NCI-H2171 treated with DMSO at 0.1 percent for 48 hours (cell line): ENCODE measurements around the gene KRT13.

Source experiments
- DNase-seq: peaks from one replicate; lab custom pipeline; 2025; lab: John Stamatoyannopoulos, UW

The KRT13 gene

DNA sequence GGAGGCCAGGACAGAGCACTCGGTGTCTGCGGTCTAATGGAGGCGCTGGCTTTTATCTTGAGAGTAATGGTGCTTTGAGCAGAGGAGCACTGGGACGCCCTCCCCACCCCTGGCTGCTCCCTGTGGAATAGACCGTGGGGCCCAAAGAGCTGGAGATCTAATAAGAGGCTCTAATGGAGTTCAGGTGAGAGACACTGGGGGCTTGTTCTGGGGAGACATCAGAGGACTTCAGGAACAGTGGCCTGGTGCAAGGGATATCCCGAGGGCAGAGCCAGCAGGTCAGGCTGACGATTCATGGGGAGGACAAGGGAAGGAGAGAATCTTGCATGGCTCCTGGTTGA is 32.2 kb upstream of the KRT13 start:
- no peak for DNase-seq

DNA sequence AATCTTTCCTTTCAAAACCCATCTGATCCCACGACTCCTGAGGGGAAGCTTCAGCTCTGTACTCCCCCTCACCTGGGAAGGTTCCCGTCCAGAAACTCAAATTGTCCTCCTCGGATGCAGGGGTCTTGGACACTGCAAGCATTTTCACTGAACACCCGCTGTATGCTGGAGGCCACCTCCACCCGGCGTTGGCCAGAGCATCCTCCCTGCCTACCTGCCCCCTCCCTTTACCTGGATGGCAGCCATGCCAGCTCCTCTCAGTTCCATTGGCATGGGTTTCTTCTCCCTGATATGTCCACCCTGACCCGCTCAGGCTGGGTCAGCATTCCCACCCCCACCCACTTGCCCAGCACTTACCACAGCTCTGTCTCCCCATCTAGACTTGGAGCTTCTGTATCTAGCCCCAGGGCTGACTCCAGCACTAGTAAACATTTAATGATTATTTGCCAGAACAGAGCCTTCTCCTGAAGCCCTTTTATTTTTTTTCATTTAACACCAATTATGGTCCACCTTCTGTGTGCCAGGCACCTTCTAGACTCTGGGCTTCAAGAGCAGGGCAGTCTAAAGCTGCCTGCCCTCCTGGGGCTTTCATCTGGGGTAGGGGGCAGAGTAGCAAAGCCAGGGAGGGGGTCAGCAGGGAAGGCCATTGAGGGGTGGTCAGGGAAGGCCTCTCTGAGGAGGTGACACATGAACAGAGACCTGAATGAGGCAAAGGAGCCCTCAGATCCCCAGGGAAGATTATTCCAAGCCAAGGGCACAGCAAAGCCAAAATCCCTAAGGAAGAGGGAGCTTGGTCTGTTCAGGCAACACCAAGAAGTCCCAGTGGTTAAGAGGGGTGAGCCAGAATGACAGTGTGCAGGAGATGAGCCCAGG is 31.6 kb upstream of the KRT13 start:
- DNase-seq = no peak

DNA sequence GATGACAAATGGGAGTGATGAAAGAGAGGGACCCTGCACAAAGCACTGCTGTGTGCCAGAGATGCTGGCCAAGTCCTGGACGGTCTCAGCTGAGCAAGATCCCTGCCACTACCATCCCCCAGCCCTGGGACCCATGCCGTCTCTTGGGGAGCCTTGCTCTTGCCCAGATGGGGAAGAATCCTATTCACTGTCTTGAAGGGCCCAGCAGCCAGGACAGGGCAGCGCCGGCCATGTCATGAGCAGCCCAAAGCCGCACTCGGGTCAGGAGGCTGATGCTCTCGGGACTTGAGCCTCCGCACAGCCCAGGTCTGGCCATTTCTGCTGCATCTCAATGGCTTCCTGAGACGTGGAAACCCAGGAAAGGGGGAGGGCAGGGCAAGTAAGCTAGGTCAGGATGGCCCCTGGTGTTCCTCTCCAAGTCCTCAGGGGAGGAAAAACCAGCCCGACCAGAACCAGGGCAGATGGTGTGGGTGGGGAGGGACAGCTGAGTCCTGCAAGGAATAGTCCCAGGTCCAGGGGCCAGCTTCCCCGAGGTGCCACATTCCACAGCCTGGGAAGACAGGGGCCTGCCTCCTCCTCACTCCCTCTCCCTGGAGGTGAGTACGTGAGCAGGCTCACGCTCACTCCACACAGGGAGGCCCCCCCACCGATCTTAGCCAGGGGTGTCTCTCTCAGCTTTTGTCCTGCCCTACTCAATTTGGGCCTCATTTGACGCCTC is 30.5 kb upstream of the KRT13 start:
- DNase-seq = no peak

DNA sequence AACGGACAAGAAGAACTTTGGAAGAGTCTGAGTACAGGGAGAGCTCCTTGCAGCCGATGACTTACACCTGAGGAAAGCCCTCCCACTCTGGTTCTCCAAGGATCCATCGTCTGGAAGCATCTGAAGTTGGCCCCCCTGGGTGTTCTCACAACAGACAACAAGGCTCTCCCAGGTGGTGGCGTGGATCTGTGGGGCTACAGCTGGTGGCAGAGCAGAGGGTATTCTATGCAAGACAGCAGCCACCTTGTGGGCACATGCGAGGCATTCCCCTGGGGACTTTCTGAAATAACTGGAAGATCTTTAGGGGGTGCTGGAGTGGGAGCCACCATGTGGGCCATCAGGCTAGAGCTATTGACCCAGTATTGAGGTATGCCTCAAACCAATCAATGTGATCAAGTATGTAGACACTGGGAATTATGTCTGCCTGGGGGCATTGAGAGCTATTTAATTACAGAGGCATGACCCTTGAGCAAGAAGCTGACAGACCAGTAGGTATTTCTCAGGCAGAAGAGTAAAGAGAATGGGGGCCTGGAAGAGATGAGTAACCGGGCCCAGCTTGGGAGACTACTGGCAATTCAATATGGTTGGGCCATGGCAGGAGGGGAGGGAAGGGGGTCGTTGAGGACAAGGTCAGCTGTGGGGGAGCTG is 29.6 kb upstream of the KRT13 start:
- peak; percentile 12 for DNase-seq

DNA sequence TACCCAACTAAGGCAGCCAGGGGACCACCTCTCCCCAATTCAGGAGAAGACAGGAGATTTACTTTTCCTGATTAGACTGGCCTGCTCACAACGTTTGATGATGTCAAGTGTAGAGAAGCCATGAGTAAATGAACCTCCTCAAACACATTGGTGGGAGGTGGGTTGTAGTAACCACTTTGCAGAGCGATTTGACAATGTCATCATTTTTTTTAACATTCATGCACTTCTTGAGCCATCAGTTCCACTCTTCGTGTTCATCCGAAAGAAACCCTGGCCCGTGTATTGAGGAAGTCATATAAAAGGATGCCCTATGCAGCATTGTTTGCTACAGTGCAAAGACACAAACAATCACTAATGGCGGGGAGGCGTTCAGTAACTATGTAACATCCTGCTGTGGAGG is 28.2 kb upstream of the KRT13 start:
- DNase-seq = no peak

DNA sequence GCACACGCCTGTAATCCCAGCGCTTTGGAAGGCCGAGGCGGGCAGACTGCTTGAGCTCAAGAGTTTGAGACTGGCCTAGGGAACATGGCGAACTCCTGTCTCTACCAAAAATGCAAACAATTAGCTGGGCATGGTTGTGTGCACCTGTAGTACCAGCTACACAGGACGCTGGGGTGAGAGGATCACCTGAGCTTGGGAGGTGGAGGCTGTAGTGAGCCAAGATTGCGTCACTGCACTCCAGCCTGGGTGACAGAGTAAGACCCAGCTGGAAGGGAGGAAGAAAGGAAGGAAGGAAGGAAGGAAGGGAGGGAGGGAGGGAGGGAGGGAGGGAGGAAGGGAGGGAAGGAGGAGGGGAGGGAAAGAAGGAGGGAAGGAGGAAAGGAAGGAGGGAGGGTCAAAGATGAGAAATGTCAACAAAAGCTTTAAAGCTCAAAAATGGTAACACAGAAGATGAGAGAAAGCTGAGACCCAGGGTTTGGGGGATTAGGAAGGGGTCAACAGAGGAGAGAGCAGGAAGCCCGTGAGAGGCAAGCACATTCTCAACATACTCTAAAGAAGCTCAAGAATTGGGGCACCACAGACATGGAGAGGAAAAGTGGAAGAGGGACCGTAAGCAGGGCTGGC is 27.6 kb upstream of the KRT13 start:
- DNase-seq = no peak

DNA sequence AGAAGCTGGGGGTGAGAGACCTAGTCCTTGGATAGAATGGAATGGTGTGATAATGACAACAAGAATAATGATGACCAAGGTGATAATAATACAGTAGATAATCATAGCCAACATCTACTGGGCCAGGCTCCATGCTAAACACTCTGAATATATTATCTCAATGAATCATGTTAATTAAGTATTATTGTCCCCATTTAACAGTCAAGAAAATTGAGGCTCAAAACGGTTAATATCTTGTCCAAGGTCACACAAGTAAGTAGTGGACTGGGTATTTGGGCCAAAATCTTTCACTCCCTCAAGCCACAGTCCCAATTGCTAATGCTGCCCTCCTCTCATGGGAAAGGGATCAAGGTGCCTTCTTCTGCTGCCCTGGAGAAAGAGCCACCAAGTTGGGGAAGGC is 26.6 kb upstream of the KRT13 start:
- DNase-seq = no peak

DNA sequence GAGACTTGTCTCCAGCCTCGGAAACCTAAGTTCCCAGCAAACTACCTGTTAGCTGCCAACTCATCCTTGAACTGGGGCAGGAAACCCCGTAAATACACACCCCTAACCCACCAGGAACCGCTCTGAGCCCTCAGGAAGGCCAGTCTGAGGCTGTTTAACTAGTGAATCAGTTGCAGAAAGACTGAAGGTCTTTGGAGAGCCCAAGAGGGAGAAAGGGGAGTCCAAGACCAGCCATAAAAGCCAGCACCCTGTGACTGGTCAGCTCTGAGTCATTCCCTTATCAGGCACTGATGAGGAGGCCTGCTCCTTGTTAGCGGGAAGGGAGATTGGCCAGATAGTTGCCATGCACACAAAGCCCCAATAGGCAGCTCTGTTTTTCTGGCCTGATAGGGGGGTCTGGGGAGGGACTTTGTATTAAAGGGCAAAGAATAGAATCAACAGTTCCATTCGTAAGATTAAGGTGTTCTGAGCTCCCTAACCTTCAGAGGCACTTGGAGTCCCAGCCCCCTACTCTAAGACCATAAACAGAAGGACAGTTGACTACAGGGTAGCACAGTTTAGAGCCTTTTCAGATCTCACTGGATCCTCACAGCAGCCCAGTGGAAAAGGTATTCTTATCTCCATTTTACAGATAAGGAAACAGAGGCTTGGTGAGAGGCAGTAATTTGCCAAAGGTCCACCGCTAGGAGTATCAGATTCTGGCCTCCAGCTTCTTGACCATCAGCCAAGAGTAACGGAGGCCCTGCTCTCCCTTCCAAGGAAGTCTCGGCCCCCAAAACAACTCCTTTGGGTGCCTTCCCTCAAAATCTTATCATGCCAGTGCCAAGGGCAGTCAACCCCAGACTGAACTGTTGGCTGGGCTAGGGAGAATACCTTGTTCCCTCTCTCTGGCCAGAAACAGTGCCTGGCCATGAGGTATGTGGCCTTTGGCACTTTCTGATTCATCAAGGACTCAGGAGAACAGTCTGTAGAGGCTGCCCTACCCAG is 24.9 kb upstream of the KRT13 start:
- no peak for DNase-seq

DNA sequence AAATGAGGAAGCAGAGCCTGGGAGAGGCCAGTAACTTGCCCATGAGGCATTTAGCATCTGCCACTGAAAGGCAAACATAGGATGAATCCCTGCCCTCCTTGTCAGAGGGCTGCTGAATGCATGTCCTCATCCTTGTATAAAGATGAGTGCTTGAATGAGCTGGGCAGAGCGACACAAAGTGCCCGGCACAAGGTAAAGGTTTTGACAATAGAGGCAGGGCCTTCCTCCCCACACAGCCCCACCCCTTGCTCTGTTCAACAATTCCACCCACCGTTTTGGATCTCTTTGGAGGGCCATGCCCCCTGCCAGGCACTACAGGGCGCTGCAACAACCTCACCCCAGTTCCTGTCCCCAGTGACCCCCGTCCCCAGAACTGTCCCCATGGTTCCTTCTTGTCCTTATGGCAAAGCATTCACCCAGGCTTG is 24.1 kb upstream of the KRT13 start:
- no peak for DNase-seq

DNA sequence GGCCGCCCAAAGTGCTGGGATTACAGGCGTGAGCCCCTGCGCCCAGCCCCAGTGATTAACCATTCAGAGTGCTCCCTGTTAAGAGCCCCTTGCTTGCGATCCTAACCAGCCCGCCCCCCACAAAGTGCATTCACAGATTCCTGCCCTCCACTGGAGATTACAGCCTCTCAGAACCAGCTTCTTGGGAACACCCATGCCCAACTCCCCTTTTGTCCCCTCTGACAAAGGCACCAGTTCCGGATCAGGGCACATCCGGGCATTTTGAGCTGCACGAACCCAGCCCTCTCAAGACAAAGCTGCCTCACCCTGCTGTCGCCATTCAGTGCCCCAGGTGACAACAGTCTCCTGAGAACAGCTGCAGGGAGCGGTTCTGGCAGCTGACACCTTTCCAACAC is 23.5 kb upstream of the KRT13 start:
- peak; percentile 17 for DNase-seq

DNA sequence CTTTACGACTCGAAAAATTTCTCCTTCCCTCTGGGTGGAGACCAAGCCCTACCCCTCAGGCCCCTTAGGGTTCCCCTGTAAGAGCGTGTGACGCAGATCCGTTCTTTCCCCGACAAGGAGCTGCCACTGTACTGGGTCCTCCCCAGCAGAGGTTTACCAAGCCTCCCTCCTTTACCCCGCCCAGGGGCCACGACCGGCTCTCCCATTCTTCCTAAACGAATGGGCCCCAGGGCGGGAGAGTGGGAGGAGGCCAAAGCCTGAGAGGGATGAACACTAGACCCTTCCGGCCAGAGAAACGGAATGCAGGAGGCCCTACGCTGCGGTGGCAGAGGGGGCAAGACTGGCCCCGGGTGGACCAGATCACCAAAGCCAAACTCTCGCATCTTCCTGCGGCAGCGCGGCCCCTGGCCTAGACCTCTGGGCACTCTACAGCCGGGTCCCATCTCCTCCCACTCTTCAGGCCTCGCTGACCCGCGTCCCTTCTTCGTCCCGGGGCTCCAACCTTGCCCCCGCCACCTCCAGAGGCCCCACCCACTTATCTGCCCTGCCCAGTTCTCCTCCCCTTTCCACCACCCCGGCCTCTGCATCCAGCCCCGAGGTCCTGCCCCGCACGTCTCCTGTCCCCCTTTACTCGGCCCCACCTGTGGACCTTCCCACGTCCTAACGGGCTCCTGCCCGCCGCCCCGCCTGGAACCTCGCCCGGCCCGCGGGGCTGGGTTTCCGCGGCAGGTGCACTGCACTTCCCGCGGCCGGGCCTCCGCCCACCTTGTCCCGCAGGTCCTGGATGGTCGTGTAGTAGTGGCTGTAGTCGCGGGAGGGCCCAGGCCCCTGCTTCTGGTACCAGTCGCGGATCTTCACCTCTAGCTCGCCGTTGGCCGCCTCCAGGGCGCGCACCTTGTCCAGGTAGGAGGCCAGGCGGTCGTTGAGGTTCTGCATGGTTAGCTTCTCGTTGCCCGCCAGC is 21.9 kb upstream of the KRT13 start:
- no peak for DNase-seq

DNA sequence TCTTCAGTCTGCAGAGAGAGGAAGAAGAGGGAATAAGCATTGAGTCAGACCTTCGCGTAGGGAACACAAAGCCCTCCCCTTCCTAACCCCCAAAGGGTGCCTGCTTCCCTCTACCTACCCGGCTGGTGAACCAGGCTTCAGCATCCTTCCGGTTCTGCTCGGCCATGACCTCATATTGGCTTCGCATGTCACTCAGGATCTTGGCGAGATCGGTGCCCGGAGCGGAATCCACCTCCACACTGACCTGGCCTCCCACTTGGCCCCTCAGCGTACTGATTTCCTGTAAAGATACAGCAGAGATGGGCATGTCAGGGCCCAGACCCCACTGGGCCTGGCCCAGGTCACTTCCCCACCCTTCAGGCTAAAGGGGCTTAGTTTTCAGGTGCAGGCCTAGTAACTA is 18.8 kb upstream of the KRT13 start:
- no peak for DNase-seq

DNA sequence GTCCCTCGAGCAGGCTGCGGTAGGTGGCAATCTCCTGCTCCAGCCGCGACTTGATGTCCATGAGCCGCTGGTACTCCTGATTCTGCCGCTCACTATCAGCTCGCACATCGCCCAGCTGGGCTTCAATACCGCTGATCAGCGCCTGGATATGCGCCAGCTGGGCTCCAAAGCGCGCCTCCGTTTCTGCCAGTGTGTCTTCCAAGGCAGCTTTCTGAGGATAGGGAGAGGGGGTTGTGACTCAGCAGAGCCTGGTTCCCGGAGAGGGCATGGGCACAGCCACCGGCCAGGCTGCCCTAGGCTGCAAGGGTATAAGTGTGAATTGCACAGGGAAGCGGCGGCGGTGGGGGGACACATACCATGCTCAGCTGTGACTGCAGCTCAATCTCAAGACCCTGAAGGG is 18.4 kb upstream of the KRT13 start:
- no peak for DNase-seq

DNA sequence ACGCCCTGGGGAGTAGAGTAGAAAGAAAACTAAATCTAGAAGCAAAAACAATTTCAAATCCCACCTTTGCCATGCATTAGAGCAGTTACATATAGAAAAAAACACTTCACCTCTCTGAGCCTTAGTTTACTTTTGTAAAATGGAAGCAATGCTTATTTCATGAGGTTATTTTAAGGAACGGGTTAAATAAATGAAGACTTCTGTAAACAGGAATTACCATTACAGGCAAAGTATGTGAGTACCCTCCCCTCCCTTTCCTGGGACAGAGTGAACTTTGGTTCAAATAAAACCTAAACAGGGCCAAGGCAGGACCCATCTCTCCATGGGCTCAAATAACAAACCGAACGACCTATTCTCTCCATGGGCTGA is 17.8 kb upstream of the KRT13 start:
- no peak for DNase-seq

DNA sequence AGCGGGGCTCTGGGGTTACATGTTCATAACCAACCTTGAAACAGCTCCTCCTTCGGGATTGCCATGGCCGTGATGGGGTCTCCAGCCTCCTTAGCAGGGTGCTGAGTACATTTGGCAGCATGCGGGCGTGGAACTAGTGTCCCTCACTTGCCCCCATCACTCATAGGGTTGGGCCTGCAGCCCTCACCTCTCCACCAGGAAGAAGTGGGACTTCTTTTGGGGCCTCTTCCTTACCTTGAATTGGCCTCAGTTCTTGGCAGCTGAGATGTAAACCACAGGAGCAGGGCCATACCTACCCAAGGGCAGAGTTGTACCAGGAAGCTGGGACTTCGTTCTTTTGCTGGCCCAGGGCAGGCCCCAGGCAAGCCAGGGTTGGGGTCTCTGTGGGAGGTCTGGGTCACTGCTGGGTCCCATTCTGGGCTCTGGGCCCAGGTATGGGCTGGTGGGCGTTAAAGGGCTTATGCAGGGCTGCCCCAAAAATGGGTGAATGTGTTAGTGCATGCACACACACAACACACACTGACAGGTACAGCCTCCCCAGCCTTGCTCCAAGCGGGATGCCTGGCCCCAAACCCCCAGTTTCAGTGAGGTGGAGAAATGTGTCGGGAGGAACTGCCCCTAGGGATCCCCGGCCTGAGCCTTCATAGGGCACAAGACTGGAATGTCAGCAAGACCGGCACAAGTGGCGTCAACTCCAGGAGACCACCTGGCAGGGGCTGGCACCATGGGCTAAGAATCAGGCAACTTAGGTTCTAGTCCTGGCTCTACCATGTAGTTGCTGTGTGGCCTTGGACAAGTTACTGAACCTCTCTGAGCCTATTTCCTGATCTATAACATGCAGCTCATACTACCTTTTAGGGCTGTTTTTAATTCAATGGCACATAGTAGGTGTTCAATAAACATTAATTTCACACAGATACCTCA is 17.2 kb upstream of the KRT13 start:
- no peak for DNase-seq

DNA sequence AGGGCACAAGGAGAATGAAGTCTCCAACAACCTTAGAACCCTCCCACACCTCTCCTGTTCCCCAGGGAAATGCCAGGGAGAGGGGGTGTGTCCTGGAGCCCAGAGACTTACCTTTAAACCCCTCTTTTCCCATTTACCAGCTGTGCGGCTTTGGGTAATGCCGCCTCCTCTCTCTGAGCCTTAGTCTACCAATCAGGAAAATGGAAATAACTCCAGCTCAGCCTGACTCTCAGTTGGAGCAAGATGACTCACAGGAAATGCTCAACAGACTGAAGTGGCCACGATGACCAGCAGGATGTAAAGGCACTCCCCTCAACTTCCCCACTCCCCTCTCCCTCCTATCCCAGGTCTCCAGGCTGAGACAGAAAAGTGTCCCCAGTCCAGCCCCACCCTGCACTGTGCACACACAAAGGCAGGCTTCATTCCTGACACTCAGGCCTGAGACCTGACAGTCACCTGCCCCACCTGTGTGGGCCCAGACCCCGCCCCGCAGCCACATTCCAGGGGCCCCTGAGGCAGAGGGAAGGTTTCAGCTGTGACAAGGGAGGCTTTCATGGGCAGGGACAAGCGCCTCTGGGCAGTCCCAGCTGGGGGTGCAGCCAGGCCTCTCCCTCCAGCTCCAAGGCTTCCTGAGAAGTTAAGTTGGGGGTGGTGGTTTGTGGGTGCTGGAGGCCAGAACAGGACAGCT is 16.3 kb upstream of the KRT13 start:
- DNase-seq = peak; percentile 10

DNA sequence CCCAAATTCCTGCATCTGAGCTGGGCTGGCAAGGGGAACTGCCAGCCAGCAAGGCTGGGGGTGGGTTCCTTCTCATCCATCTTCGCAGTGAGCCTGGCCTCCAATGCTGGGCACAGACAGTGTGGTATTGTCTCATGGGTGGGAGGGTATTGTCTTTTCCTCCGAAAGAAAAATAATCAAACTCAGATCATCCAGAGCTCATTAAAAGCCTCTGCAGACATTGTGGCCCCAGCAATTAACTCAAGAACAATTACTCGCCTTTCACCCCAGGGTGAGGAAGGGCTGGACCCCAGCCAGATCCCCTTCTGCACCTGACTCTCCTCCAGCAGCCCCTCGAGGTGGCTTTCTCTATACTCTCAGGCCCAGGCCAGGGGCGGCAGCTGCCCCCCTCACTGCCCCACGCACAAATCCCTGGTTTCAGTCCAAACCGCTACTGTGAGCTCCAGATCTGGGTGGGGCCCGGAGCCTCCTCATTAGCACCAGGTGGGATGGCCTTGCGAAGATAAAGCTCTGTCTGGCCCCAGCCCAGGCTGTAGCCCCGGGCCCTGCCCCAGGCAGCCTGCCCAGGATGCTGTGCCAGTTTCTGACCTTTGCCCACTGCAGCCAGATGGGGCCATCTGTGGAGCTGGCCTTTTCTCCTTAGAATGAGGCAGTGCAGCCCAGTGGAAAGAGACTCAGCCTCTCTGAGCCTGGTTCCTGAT is 15.6 kb upstream of the KRT13 start:
- peak; percentile 52 for DNase-seq
